GM19351 (cell line): ENCODE data around the gene AASS.

Source experiments
- ATAC-seq: cut with Tn5 transposase; IDR thresholded peaks from one replicate; pipeline ENCODE4 v1.9.1; 2021; ENCODE audit warnings: mild to moderate bottlenecking, moderate library complexity; ENCODE audit not compliant: unreplicated experiment

AASS gene

DNA sequence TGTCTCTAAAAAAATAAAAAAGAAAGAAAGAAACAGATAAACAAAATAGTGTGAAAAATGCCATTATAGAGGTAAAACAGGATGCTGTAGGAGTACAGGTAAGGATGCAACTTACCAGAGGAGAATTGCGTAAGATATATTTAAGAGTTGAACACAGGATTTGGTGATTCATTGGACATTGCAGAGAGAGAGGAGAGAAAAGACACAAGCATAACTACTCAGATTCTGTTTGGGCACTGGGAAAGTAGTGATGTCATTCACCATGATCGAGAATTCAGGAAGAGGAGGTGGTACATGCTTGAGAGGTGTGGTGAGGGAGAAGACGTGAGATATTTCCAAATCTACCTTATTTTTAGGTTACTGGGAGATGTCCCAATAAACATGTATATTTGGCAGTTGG is 97.6 kb downstream of the AASS start:
- no peak for ATAC-seq

DNA sequence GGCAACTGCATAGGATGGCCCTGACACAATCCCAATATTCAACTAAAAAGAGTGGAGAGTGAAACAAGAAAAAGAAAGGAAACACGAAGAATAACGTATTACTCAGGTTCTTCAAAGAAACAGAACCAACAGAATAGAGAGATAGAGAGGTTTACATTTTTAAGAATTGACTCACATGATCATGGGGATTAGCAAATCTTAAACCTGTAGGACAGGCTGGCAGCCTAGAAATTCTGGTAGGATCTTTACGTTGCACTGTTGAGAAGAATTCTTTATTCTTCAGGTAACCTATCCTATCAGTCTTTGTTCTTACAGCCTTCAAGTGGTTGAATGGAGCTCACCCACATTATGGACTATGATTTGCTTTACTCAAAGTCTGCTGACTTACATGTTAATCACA is 103.9 kb downstream of the AASS start:
- no peak for ATAC-seq

GRCh38 chr7:122038904-122039303 is 105.1 kb downstream of the AASS start:
- no peak for ATAC-seq

- ATAC-seq = no peak
Observed at GRCh38 chr7:122038134-122038533, 105.9 kb downstream of the AASS start.

DNA sequence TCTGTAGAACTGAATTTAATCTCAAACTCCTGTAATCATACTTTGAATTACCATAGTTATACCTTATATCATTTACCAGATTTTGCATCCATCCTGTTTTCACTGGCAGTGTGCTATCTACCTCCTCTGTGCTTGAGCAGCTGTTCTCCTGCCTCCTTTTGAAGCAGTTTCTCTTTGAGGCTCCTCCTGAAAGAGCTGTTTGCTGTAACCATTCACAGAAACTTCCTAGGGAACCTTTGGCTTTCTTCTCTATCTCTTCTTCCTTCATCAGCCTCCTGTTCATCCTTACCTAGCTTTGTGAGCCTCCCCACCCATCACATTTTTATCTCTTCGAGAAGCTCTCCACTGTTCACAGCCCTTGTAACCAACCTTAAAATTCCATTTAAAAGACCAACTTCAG is 108.2 kb downstream of the AASS start:
- no peak for ATAC-seq

DNA sequence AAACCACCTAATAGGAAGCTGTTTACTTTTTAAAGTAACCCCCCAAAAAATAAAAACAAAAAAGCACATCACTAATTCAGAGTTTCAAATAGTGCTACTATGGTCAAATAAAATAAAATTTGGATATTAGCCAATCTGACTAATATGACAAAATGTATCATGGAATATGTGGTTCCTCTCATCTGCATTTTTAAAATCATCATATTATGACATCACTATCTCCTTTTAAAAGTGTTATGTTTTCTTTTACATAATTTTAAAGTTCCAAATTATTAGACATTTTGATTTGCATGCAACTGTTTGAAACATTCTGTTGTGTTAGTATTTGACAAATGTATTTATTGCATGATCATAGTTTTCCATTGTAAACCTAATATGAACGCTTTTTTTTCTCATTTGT is 110.4 kb downstream of the AASS start:
- ATAC-seq = no peak

GRCh38 chr7:122027058-122027457 is 117.0 kb downstream of the AASS start:
- ATAC-seq = no peak
